Mucosa of stomach (tissue), 1 donor: Measurements from ENCODE around the gene ZC3H8.

Source experiments
- H3K27me3 ChIP-seq: one replicate; pipeline ENCODE4 v1.7.0; 2013; ENCODE audit warnings: mild to moderate bottlenecking, low read length; ENCODE audit not compliant: control insufficient read depth, insufficient read depth
- H3K36me3 ChIP-seq: one replicate; pipeline ENCODE4 v1.7.0; 2013; ENCODE audit warnings: low read length; ENCODE audit not compliant: control insufficient read depth, insufficient read depth
- H3K4me1 ChIP-seq: one replicate; pipeline ENCODE4 v1.7.0; 2013; ENCODE audit warnings: mild to moderate bottlenecking, low read length; ENCODE audit not compliant: control insufficient read depth, insufficient read depth
- H3K4me3 ChIP-seq: one replicate; pipeline ENCODE4 v1.7.0; 2013; ENCODE audit warnings: low read length
- H3K9ac ChIP-seq: one replicate; pipeline ENCODE4 v1.7.0; 2013; ENCODE audit warnings: mild to moderate bottlenecking, low read length, moderate library complexity
- H3K9me3 ChIP-seq: one replicate; pipeline ENCODE4 v1.7.0; 2013; ENCODE audit warnings: mild to moderate bottlenecking, low read length, moderate library complexity; ENCODE audit not compliant: control insufficient read depth
- donor health status: Pancreatic carcinoma.

Gene ZC3H8

DNA sequence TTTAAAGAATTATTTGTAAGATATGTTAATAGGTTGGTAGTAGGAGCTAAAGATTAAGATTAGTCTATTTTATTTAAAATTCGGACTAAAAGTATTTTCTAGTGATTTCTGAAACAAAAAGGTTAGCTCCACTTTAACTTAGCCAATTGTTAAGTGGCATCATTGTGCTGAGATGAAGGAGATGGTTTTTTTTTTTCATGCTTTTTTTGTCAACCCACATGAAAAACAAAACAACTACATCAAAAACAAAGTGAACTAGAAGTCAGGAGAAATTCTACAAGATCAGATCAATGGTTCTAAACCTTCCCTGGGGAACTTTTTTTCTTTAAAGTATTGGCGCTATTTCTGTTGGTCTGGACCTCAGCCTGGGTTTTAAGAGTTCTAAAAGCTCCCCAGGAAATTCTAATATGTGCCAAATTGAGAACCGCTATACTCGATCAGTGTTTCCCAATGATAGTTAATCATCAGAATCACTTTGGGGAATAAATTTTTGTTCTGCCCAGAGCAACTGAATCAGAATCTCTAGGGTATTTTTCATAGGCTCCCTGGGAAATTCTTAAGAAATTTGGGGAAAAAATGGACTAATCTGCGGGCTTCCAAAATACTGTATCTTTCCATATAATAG lies 22.9 kb upstream of the ZC3H8 start:
- no peaks in the 10 kb centered on the region for H3K27me3 ChIP-seq
- no peaks in the 10 kb centered on the region for H3K9me3 ChIP-seq
- no peak overlapping the region for H3K9ac ChIP-seq
- H3K36me3 ChIP-seq, result no peaks in the 10 kb centered on the region
- H3K4me3 ChIP-seq, result no peak overlapping the region
- H3K4me1 ChIP-seq, result no peaks in the 10 kb centered on the region

DNA sequence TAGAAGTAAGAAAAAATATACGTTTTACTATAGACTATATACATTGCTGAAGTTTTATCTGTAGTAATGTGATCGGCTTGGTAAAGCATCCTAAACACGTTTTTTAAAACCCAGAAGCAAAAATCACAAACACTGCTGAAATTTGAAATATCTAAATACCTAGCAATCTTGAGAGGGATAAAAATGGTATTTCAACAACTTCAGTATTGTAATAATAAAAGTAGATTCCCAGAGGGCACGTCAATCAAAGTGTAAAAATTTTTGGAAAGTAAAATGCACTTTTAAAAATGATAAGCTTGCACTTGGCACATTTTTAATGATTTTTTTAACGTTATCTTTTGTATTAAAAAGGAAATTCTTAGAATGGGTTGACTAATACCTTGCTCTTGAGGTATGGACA lies 22.1 kb upstream of the ZC3H8 start:
- no peak overlapping the region for H3K4me3 ChIP-seq
- no peak overlapping the region for H3K9ac ChIP-seq
- H3K9me3 ChIP-seq, result no peaks in the 10 kb centered on the region
- no peaks in the 10 kb centered on the region for H3K36me3 ChIP-seq
- no peaks in the 10 kb centered on the region for H3K4me1 ChIP-seq
- H3K27me3 ChIP-seq, result no peaks in the 10 kb centered on the region

DNA sequence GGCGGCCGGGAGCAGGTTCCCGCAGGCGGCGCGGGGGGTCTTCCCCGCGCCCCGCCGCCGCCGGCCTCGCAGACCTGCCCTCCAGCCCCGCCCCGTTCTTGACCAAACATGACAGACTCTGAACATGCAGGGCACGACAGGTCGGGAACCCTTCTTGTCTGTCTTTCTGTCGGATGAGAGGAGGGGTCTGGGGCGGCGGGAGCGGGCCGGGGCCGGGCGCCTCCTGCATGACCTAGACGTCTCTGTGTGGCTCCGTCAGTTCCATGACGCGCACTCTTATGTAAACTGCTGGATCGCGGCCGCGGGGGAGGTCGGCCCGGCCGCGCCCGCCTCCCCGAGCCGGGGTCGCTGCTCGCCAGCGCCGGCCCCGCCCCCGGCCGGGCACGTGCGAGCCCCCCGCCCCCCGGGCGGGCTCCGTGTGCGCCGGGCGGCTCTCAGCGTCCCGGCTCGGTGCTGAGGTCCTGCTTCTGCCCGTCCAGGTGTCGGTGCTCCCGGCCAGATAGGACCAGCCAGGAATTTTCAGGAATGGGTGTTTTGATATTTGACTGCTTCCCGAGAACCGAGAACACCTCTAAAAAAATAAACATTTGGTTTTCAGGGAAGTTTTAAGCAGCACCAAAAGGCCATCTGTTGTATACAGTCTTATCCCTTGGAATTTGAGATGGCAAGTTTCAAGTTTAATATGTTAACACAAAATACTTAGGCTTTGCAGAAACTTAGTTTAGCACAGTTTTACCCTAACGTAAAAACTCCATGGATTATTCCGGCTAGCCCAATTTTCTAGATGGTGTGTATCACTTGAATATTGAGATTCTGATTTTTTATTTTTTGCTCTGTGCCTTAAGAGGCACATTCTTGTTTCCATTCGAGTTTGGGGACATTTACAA lies 21.3 kb upstream of the ZC3H8 start:
- Histone ChIP-seq H3K4me3 (peak overlapping the region; percentile 98), H3K36me3 (no peaks in the 10 kb centered on the region), H3K4me1 (no peaks in the 10 kb centered on the region), H3K27me3 (no peaks in the 10 kb centered on the region), H3K9me3 (no peaks in the 10 kb centered on the region), H3K9ac (peak overlapping the region; percentile 100)

DNA sequence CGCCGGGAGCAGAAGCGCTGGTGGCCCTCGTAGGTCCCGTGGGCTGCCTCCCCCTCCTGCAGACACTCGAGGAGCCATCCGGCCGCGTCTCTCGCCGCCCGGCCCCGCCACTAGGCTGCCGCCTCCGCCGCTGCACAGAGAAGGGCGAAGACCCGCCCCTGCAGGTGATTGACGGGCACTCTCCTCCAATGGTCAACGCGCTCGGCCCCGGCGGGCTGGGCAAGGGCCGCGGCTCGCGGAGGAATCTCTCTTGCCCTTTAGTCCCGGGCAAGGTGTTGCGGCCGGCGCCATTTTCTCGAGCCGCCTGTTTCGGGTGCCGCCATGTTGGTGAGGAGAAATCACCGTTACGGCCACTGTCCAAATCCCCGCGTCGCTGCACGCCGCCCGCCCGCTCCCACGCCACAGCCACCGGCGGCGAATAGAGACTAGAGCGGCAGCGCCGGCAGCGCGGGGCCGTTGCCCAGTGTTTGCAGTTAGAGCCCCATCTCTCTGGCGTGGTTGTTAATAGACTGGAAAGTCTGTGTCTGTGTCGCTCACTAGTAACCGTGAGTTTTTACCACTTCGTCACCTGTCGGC lies 20.6 kb upstream of the ZC3H8 start, which contains the start of gene ZC3H6:
TSS of gene ZC3H6 (plus strand) at position 287 of the 576 bp plus-strand sequence. CDS start 398 bp downstream, outside the sequence.
- no peaks in the 10 kb centered on the region for H3K27me3 ChIP-seq
- H3K9ac ChIP-seq, result peak within 1 kb of the TSS; percentile 100
- H3K4me1 ChIP-seq, result no peaks in the 10 kb centered on the region
- peak within 1 kb of the TSS; percentile 98 for H3K4me3 ChIP-seq
- no peaks in the 10 kb centered on the region for H3K9me3 ChIP-seq
- H3K36me3 ChIP-seq, result no peaks in the 10 kb centered on the region

DNA sequence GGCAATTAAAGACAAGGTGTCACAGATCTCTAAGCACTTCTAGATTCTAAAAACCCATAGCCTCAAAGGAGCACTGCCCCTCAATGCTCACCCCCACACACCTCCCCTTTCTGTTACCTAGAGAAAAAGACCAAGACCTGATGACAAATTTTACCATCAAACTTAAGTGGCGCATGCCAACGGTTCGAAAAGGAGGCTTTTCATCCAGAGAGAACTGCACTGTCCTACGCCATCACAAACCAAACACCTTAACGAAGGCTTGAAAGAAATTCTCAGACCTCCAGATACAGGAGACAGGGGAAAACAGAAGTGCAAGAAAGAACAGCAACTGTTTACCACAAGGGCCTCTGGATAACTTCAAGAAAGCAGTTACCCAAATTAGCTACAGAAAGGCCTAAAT lies 18.5 kb upstream of the ZC3H8 start:
- Histone ChIP-seq H3K9ac (no peak overlapping the region), H3K9me3 (no peaks in the 10 kb centered on the region), H3K4me1 (no peaks in the 10 kb centered on the region), H3K36me3 (no peaks in the 10 kb centered on the region), H3K27me3 (no peaks in the 10 kb centered on the region), H3K4me3 (no peak overlapping the region)

DNA sequence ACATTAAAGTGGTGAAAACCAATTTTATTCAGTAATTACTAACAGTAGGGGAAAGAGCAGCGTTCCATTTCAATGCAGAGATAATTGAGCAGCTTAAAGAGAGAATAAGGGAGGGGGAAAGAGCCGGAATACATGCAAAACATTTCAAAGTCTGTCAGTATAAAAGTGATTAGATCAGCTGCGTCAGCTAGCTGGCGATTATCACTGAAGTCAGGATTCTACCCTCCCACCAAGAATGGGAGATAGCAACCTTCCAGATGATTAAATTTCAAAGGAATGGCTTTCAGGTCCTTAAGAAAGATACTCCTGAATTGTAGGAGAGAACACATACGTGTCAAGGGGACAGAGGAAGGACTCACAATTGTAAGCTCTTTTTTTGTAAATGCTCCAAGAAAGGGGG lies 17.8 kb upstream of the ZC3H8 start:
- H3K9me3 ChIP-seq, result no peaks in the 10 kb centered on the region
- H3K36me3 ChIP-seq, result no peaks in the 10 kb centered on the region
- no peak overlapping the region for H3K9ac ChIP-seq
- H3K4me1 ChIP-seq, result no peaks in the 10 kb centered on the region
- no peak overlapping the region for H3K4me3 ChIP-seq
- no peaks in the 10 kb centered on the region for H3K27me3 ChIP-seq

DNA sequence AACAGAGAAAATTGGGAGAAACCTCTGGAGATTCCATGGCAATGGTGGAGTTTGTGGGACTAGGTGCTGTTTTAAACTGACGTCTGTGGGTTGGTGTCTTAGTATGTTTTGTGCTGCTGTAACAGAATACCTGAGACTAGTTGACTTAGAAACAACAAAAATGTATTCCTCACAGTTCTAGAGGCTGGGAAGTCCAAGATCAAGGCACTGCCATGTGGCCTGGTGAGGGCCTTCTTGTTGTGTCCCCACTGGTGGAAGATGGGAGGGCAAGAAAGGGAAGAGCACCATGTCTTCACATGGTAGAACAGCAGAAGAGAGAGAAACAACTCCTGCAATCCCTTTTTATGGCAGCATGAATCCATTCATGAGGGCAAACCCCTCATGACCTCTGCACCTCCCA lies 13.7 kb upstream of the ZC3H8 start:
- no peak overlapping the region for H3K4me3 ChIP-seq
- no peaks in the 10 kb centered on the region for H3K27me3 ChIP-seq
- no peaks in the 10 kb centered on the region for H3K9me3 ChIP-seq
- H3K4me1 ChIP-seq, result no peaks in the 10 kb centered on the region
- H3K36me3 ChIP-seq, result no peaks in the 10 kb centered on the region
- H3K9ac ChIP-seq, result no peak overlapping the region

DNA sequence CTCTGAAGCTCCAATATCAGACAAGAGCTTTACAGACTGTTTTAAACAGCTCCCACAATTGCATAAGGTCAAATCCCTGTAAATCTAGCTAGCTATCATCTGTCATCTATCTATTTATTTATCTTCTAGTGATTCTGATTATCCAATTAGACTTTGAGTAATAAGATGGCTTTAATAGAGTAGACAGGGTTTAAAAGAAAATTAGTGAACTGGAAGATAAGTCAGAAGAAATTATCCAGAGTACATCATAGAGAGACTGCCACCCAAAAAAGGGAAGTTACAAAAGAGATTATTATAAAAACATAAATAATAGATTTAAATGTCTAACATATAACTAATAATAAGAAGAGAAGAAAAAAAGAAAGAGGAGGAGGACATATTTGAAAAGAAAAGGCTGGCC lies 8.0 kb upstream of the ZC3H8 start:
- Histone ChIP-seq H3K27me3 (no peaks in the 10 kb centered on the region), H3K4me3 (no peak overlapping the region), H3K36me3 (no peaks in the 10 kb centered on the region), H3K9me3 (no peaks in the 10 kb centered on the region), H3K9ac (no peak overlapping the region), H3K4me1 (no peaks in the 10 kb centered on the region)

DNA sequence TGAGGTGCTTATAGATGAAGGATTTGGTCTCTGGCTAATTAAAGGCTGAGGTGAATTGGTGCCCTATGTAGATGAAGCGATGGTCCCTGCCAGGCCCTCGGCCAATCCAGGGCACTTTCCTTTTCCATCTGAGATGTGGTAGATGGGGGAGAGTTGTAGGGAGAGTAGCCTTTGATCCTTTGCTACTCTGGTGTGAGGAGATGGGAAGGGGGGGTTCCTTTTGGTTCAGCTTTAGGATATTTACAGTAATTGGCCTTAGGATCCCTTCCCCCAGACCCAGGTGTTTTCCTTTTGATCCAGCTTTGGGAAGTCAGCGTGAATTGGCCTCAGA lies 5.4 kb upstream of the ZC3H8 start:
- Histone ChIP-seq H3K9ac (no peak overlapping the region), H3K4me1 (no peaks in the 10 kb centered on the region), H3K4me3 (no peak overlapping the region), H3K9me3 (no peaks in the 10 kb centered on the region), H3K27me3 (no peaks in the 10 kb centered on the region), H3K36me3 (no peaks in the 10 kb centered on the region)

DNA sequence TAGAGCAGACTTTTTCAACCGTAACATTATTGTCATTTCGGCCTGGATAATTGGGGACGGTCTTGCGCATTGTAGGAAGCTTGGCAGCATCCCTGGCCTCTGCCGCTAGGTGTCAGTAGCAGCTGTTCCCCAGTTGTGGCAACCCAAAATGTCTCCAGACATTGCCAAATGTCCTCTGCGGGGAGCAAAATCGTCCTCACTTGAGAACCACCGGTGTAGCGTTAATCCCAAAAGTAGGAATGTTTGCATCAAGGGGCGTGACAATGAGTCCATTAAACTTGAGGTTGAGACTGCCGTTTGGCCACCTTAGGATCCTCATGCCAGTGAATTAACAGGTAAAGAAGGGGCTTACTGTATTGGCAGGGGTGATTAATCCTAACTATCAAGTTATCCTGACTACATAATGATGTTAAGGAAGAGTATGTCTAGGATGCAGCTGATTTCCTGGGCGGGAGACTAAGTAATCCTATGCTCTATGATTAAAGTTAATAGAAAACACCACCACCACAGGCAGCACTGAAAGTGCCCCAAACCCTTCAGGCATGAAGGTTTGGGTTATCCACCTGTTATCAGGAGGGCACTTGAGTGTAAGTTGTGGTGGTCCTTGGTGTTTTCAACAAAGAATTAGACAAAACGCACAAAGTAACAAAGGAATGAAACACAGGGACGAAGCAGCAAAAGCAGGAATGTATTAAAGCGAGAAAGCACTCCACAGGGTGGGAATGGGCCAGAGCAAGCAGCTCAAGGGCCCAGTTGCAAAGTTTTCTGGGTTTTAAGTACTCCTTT lies 4.9 kb upstream of the ZC3H8 start:
- no peak overlapping the region for H3K4me3 ChIP-seq
- H3K36me3 ChIP-seq, result no peaks in the 10 kb centered on the region
- H3K27me3 ChIP-seq, result no peaks in the 10 kb centered on the region
- H3K9me3 ChIP-seq, result no peaks in the 10 kb centered on the region
- no peak overlapping the region for H3K9ac ChIP-seq
- no peaks in the 10 kb centered on the region for H3K4me1 ChIP-seq

DNA sequence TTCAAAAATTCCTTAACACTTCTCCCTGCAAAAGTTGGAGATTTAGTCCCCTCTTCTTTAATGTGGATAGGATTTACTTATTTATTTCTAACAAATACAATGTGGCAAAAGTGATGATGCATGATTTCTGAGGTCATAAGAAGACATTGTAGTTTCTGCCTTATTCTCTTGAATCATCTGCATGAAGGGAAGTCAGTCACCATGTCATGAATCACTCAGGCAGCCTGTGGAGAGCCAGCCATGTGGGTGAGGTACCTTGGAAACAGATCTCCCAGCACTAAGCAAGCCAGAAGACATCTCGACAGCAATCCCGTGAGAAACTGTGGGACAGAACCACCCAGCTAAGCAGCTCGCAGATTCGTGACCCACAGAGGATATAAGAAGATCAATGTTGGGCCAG lies 2.7 kb upstream of the ZC3H8 start:
- no peaks in the 10 kb centered on the region for H3K9me3 ChIP-seq
- no peak overlapping the region for H3K4me3 ChIP-seq
- H3K36me3 ChIP-seq, result no peaks in the 10 kb centered on the region
- peaks cover 5% of the 10 kb centered on the region for H3K4me1 ChIP-seq
- H3K27me3 ChIP-seq, result no peaks in the 10 kb centered on the region
- no peak overlapping the region for H3K9ac ChIP-seq

DNA sequence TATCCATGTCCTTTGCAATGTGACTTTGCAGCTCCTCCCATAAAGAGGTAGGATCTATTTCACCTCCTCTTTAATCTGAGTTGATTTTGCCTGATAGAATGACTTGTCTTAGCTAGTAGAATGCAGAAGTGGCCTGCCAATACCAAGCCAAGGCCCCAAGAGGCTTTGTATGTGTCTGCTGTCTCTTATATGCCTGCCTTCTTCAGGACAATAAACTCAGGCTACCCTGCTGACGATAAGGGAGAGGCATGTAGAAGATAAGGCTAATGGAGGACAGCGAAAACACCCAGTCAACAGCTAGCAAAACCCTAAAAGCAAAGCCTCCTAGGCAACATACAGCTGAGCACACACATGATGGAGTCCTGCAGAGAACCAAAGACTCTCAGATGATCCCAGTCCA lies 1.8 kb upstream of the ZC3H8 start:
- Histone ChIP-seq H3K9me3 (no peaks in the 10 kb centered on the region), H3K36me3 (no peaks in the 10 kb centered on the region), H3K4me1 (peaks cover 5% of the 10 kb centered on the region), H3K4me3 (no peak overlapping the region), H3K27me3 (no peaks in the 10 kb centered on the region), H3K9ac (no peak overlapping the region)
